Uterus (tissue), 2 donors: ENCODE measurements around the gene FOXN3.

Experiments
- POLR2A ChIP-seq, 2 donors: fragments of 450-650 bp; IDR thresholded peaks; one replicate each; pipeline ENCODE4 v1.6.1; 2016; ENCODE audit warnings: antibody characterized with exemption in 2 of 2, mild to moderate bottlenecking in 1 of 2, moderate library complexity in 1 of 2
- TF ChIP-seq, protein P1 (sequence below), 4 experiments: fragments of 200-600 bp in 2 of 4; fragments of 450-650 bp in 2 of 4; sonication (generic) in 2 of 4; IDR thresholded peaks; one replicate each; pipeline ENCODE4 v1.5.1; 2016 to 2019; ENCODE audit warnings: antibody characterized with exemption in 4 of 4, mild to moderate bottlenecking in 2 of 4, moderate library complexity in 1 of 4

GRCh38 chr14:89246290-89246689, 170.7 kb downstream of the FOXN3 start:
- no peak for TF ChIP-seq POLR2A (IDR thresholded peaks at IDR 0.05)
- TF ChIP-seq, protein P1, sequence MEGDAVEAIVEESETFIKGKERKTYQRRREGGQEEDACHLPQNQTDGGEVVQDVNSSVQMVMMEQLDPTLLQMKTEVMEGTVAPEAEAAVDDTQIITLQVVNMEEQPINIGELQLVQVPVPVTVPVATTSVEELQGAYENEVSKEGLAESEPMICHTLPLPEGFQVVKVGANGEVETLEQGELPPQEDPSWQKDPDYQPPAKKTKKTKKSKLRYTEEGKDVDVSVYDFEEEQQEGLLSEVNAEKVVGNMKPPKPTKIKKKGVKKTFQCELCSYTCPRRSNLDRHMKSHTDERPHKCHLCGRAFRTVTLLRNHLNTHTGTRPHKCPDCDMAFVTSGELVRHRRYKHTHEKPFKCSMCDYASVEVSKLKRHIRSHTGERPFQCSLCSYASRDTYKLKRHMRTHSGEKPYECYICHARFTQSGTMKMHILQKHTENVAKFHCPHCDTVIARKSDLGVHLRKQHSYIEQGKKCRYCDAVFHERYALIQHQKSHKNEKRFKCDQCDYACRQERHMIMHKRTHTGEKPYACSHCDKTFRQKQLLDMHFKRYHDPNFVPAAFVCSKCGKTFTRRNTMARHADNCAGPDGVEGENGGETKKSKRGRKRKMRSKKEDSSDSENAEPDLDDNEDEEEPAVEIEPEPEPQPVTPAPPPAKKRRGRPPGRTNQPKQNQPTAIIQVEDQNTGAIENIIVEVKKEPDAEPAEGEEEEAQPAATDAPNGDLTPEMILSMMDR (IDR thresholded peaks at IDR 0.05), result no peak
